GM23338 (cell line): ENCODE measurements around the gene ANKLE2. TPM values are rescaled to one million over a fixed set of nuclear protein-coding genes. Genes with fewer than 3 reads are reported as not detected.

Experiments used
- ATAC-seq: fragments of 200-7000 bp; cut with Tn5 transposase; 3 replicates; pipeline ENCODE4 v1.9.1; 2020
- DNase-seq: peaks from one replicate; pipeline ENCODE4 v3.0.0-alpha.2; 2015; ENCODE audit warnings: low spot score
- H2AFZ ChIP-seq: fragments of 200-600 bp; sonication (generic); 2 replicates; pipeline ENCODE4 v1.8.0; 2016; ENCODE audit warnings: antibody characterized with exemption, mild to moderate bottlenecking, moderate library complexity
- H3F3A ChIP-seq: fragments of 200-600 bp; sonication (generic); replicated peaks from 2 replicates; pipeline ENCODE4 v1.8.0; 2017; ENCODE audit warnings: antibody characterized with exemption, mixed run types, low read depth
- H3K27ac ChIP-seq: fragments of 200-600 bp; sonication (generic); 2 replicates; pipeline ENCODE4 v1.6.1; 2016; ENCODE audit warnings: low read depth
- H3K27me3 ChIP-seq: fragments of 200-600 bp; sonication (generic); 2 replicates; pipeline ENCODE4 v1.8.0; 2016; ENCODE audit warnings: mild to moderate bottlenecking, mixed run types, moderate library complexity; ENCODE audit not compliant: insufficient read depth
- H3K36me3 ChIP-seq: fragments of 200-600 bp; sonication (generic); 2 replicates; pipeline ENCODE4 v1.8.0; 2016; ENCODE audit warnings: mild to moderate bottlenecking; ENCODE audit not compliant: insufficient read depth
- H3K4me1 ChIP-seq: fragments of 200-600 bp; sonication (generic); 2 replicates; pipeline ENCODE4 v1.8.0; 2016; ENCODE audit warnings: mild to moderate bottlenecking, moderate library complexity; ENCODE audit not compliant: insufficient read depth
- H3K4me2 ChIP-seq: fragments of 200-600 bp; sonication (generic); 2 replicates; pipeline ENCODE4 v1.7.1; 2017; ENCODE audit warnings: mixed run types
- H3K4me3 ChIP-seq: fragments of 200-600 bp; sonication (generic); 2 replicates; pipeline ENCODE4 v1.6.1; 2016; ENCODE audit warnings: mixed run types
- H3K79me2 ChIP-seq: fragments of 200-600 bp; sonication (generic); replicated peaks from 2 replicates; pipeline ENCODE4 v1.8.0; 2017; ENCODE audit warnings: mild to moderate bottlenecking; ENCODE audit not compliant: insufficient read depth
- H3K9me2 ChIP-seq: fragments of 200-600 bp; sonication (generic); 2 replicates; pipeline ENCODE4 v1.8.0; 2017; ENCODE audit not compliant: insufficient read depth
- H4K20me1 ChIP-seq: fragments of 200-600 bp; sonication (generic); replicated peaks from 2 replicates; pipeline ENCODE4 v1.8.0; 2017; ENCODE audit warnings: mild to moderate bottlenecking; ENCODE audit not compliant: insufficient read depth
- H3K27ac Mint-ChIP-seq: 2 replicates; pipeline ENCODE4 v1.8.0; 2020; ENCODE audit warnings: inconsistent platforms, mild to moderate bottlenecking, moderate library complexity, mixed read lengths
- H3K27me3 Mint-ChIP-seq: 3 replicates; pipeline ENCODE4 v1.8.0; 2022; ENCODE audit warnings: low read depth, mild to moderate bottlenecking, moderate library complexity, mixed read lengths, inconsistent platforms; ENCODE audit not compliant: insufficient read depth, poor library complexity
- H3K36me3 Mint-ChIP-seq: 3 replicates; pipeline ENCODE4 v1.8.0; 2021; ENCODE audit warnings: low read depth, mild to moderate bottlenecking, inconsistent platforms, moderate library complexity, mixed read lengths
- H3K4me1 Mint-ChIP-seq: 3 replicates; pipeline ENCODE4 v1.8.0; 2020; ENCODE audit warnings: mild to moderate bottlenecking, inconsistent platforms, mixed read lengths
- H3K4me3 Mint-ChIP-seq: 3 replicates; pipeline ENCODE4 v1.8.0; 2021; ENCODE audit warnings: moderate library complexity, mild to moderate bottlenecking, inconsistent platforms, mixed read lengths
- H3K9me3 Mint-ChIP-seq: 3 replicates; pipeline ENCODE4 v1.8.0; 2020; ENCODE audit warnings: moderate library complexity, mild to moderate bottlenecking, inconsistent platforms, mixed read lengths
- EZH2 ChIP-seq: fragments of 200-600 bp; sonication (generic); IDR thresholded peaks from one replicate; pipeline ENCODE4 v1.8.0; 2017; ENCODE audit warnings: antibody characterized with exemption, mild to moderate bottlenecking, low read depth; ENCODE audit not compliant: unreplicated experiment
- EZH2phosphoT487 ChIP-seq: fragments of 200-600 bp; sonication (generic); IDR thresholded peaks from one replicate; pipeline ENCODE4 v1.8.1; 2018; ENCODE audit warnings: antibody characterized with exemption; ENCODE audit not compliant: unreplicated experiment
- POLR2AphosphoS5 ChIP-seq: IDR thresholded peaks from 2 replicates; pipeline ENCODE4 v1.6.1; 2016; ENCODE audit warnings: antibody characterized with exemption, low read depth
- ZNF331 ChIP-seq: fragments of 250-450 bp; sonication (Bioruptor Pico); IDR thresholded peaks from 2 replicates; pipeline ENCODE4 v1.5.0; 2020; ENCODE audit warnings: low read depth, mild to moderate bottlenecking, moderate library complexity
- polyA plus RNA-seq: library from polyadenylated mRNA; unstranded; fragments of >200 nt; fragmentation: Nextera tagmentation; extraction: Ambion mirVana; gene quantifications from 2 replicates; pipeline ENCODE4 v1.2.1, GENCODE V29; 2016
- total RNA-seq: library from RNA; depleted of rRNA; stranded (reverse); fragments of >200 nt; shearing (Covaris generic); gene quantifications from 2 replicates; pipeline ENCODE4 v1.2.3, GENCODE V29; 2014
- TF ChIP-seq, protein P1 (sequence below): fragments of 250-450 bp; sonication (Bioruptor Pico); IDR thresholded peaks from 2 replicates; pipeline ENCODE4 v1.5.0; 2020; ENCODE audit warnings: mild to moderate bottlenecking, moderate library complexity

Gene ANKLE2
- total and polyA plus RNA-seq, 2 experiments from 2014 or later = 27.2 to 63.7 TPM

DNA sequence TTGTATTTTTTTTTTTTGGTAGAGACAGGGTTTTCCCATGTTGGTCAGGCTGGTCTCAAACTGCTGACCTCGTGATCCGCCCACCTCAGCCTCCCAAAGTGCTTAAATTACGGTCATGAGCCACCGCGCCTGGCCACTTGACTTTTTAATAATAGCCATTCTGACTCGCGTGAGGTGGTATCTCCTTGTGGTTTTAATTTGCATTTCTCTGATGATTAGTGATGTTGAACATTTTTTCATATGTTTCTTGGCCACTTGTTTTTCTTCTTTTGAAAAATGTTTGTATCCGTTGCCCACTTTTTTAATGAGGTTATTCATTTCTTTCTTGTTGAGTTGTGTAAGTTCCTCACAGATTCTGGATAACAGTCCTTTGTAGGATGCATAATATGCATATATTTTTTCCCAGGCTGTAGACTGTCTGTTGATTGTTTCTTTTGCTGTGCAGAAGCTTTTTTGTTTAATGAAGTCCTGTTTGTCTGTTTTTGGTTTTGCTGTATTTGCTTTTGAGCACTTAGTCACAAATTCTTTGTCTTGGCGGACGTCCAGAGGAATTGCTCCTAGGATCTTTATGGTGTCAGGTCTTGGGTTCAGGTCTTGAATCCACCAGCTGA, 61.3 kb downstream of the ANKLE2 start (continued):
- TF ChIP-seq, protein P1, sequence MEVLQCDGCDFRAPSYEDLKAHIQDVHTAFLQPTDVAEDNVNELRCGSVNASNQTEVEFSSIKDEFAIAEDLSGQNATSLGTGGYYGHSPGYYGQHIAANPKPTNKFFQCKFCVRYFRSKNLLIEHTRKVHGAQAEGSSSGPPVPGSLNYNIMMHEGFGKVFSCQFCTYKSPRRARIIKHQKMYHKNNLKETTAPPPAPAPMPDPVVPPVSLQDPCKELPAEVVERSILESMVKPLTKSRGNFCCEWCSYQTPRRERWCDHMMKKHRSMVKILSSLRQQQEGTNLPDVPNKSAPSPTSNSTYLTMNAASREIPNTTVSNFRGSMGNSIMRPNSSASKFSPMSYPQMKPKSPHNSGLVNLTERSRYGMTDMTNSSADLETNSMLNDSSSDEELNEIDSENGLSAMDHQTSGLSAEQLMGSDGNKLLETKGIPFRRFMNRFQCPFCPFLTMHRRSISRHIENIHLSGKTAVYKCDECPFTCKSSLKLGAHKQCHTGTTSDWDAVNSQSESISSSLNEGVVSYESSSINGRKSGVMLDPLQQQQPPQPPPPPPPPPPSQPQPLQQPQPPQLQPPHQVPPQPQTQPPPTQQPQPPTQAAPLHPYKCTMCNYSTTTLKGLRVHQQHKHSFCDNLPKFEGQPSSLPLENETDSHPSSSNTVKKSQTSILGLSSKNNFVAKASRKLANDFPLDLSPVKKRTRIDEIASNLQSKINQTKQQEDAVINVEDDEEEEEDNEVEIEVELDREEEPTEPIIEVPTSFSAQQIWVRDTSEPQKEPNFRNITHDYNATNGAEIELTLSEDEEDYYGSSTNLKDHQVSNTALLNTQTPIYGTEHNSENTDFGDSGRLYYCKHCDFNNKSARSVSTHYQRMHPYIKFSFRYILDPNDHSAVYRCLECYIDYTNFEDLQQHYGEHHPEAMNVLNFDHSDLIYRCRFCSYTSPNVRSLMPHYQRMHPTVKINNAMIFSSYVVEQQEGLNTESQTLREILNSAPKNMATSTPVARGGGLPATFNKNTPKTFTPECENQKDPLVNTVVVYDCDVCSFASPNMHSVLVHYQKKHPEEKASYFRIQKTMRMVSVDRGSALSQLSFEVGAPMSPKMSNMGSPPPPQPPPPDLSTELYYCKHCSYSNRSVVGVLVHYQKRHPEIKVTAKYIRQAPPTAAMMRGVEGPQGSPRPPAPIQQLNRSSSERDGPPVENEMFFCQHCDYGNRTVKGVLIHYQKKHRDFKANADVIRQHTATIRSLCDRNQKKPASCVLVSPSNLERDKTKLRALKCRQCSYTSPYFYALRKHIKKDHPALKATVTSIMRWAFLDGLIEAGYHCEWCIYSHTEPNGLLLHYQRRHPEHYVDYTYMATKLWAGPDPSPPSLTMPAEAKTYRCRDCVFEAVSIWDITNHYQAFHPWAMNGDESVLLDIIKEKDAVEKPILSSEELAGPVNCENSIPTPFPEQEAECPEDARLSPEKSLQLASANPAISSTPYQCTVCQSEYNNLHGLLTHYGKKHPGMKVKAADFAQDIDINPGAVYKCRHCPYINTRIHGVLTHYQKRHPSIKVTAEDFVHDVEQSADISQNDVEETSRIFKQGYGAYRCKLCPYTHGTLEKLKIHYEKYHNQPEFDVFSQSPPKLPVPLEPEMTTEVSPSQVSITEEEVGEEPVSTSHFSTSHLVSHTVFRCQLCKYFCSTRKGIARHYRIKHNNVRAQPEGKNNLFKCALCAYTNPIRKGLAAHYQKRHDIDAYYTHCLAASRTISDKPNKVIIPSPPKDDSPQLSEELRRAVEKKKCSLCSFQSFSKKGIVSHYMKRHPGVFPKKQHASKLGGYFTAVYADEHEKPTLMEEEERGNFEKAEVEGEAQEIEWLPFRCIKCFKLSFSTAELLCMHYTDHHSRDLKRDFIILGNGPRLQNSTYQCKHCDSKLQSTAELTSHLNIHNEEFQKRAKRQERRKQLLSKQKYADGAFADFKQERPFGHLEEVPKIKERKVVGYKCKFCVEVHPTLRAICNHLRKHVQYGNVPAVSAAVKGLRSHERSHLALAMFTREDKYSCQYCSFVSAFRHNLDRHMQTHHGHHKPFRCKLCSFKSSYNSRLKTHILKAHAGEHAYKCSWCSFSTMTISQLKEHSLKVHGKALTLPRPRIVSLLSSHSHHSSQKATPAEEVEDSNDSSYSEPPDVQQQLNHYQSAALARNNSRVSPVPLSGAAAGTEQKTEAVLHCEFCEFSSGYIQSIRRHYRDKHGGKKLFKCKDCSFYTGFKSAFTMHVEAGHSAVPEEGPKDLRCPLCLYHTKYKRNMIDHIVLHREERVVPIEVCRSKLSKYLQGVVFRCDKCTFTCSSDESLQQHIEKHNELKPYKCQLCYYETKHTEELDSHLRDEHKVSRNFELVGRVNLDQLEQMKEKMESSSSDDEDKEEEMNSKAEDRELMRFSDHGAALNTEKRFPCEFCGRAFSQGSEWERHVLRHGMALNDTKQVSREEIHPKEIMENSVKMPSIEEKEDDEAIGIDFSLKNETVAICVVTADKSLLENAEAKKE (CRISPR knock-in tag) = no peak
- no peak for TF ChIP-seq ZNF331 (CRISPR knock-in tag)
- no peak for TF ChIP-seq EZH2phosphoT487

DNA sequence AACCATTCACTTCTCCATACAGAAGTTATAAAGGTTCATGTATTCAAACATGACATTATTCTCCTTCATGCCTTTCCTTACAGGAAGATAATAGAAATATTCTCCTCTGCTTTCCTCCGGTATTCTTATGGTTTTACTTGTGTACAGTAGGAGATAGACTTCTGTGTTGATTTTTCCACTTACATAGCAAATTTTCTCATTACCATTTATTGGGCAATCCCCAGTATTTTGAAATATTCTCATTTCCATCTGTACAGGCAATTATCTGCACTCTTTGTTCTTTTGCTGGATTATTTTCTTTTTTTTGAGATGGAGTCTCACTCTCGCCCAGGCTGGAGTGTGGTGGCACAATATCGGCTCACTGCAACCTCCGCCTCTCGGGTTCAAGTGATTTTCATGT, 63.3 kb downstream of the ANKLE2 start:
- no peak overlapping the region for H3K27ac Mint-ChIP-seq
- no peaks in the 10 kb centered on the region for H3K9me2 ChIP-seq
- H3K4me2 ChIP-seq = no peak overlapping the region
- H3K4me3 ChIP-seq = no peak overlapping the region
- no peaks in the 10 kb centered on the region for H3K4me1 ChIP-seq
- H3K27me3 Mint-ChIP-seq = peaks cover 5% of the 10 kb centered on the region
- H4K20me1 ChIP-seq = no peaks in the 10 kb centered on the region; the same call in none of the 2 replicates
- ATAC-seq (no peak), DNase-seq (no peak)
- TF ChIP-seq POLR2AphosphoS5 (no peak), EZH2 (no peak), EZH2phosphoT487 (no peak)
- 0 out of 2 replicates have a peak, but pooled peaks cover 8% of the 10 kb centered on the region for H3K36me3 ChIP-seq
- H3K4me3 Mint-ChIP-seq = no peak overlapping the region
- H3K27me3 ChIP-seq = no peaks in the 10 kb centered on the region
- H3K27ac ChIP-seq = no peak overlapping the region
- H3K79me2 ChIP-seq = no peaks in the 10 kb centered on the region
- H2AFZ ChIP-seq = no peak overlapping the region
- H3K36me3 Mint-ChIP-seq = peaks cover 46% of the 10 kb centered on the region
- peaks cover 2% of the 10 kb centered on the region for H3K4me1 Mint-ChIP-seq
- H3F3A ChIP-seq = no peaks in the 10 kb centered on the region; the same call in 1 of the 2 replicates
- no peaks in the 10 kb centered on the region for H3K9me3 Mint-ChIP-seq
